Measurements from ENCODE around the gene VCL. TPM values are rescaled to one million over a fixed set of nuclear protein-coding genes. Genes with fewer than 3 reads are reported as not detected.

VCL gene
- total and polyA plus RNA-seq, 2 of the 8 experiments (the other 6 are each of a cell fraction or from before 2014, with no cell fraction given) = 119 to 377 TPM

GRCh38 chr10:74150204-74150989, 152.5 kb downstream of the VCL start, which contains the start of gene AP3M1:
AP3M1 (minus strand) TSS chr10:74150828; CDS start chr10:74138379, 12,449 bp downstream.
- FAIRE-seq (no peak), DNase-seq (ENCODE audit: low read depth in 1 of 2, low spot score in 2 of 2) (peak; percentile 81 to 90)
- WGBS, 2 experiments (ENCODE audit: extremely low coverage in 1 of 2, insufficient coverage in 1 of 2, insufficient read length in 1 of 2, insufficient replicate concordance in 2 of 2, low coverage in 1 of 2, low lambda C conversion rate in 2 of 2, missing lambda C conversion rate in 1 of 2) = 1% methylated on average over 32 of the region's 32 CpGs; no CpG with 5 or more reads in 1 of the 2 experiments
- H3K56ac ChIP-seq (replicated peaks; ENCODE audit: insufficient read length, low read depth, low read length) = peak within 1 kb of the TSS; percentile 80
- H2BK5ac ChIP-seq (ENCODE audit: low read depth, low read length) = peak within 1 kb of the TSS; percentile 96
- peak within 1 kb of the TSS; percentile 27 for H3K14ac ChIP-seq (ENCODE audit: insufficient read length)
- no peak within 1 kb of the TSS for H2BK120ac ChIP-seq (replicated peaks; ENCODE audit: low read depth, low read length)
- H3K79me1 ChIP-seq (ENCODE audit: low read depth, low read length) = no peaks in the 10 kb centered on the region; the same call in none of the 2 replicates
- peak within 1 kb of the TSS; percentile 81; the same call in 1 of the 2 replicates for H2AFZ ChIP-seq (ENCODE audit: low read length)
- H3K79me2 ChIP-seq (ENCODE audit: control insufficient read depth in 1 of 2, insufficient read depth in 2 of 2, low read length in 2 of 2) = peaks cover 3 to 66% of the 10 kb centered on the region in 2 experiments; a peak in 3 of 4 replicates
- no peaks in the 10 kb centered on the region for H3K36me3 ChIP-seq (ENCODE audit: control insufficient read depth in 2 of 4, insufficient read depth in 4 of 4, low read length in 3 of 4)
- no peak within 1 kb of the TSS for H3K23ac ChIP-seq (ENCODE audit: insufficient read length)
- H2BK20ac ChIP-seq (ENCODE audit: low read length) = no peak within 1 kb of the TSS
- H4K91ac ChIP-seq (replicated peaks; ENCODE audit: insufficient read length, low read length) = peak within 1 kb of the TSS; percentile 45
- H3K4me1 ChIP-seq (replicated peaks in 1 of 4; ENCODE audit: control insufficient read depth in 3 of 4, insufficient read depth in 4 of 4, low read length in 3 of 4) = peaks cover 0 to 2% (median under 1%) of the 10 kb centered on the region in 4 experiments; a peak in 3 of 7 replicates
- no peak within 1 kb of the TSS; the same call in 1 of the 2 replicates for H2BK15ac ChIP-seq (ENCODE audit: low read length)
- H3K27me3 ChIP-seq (replicated peaks in 1 of 4; ENCODE audit: control insufficient read depth in 3 of 4, extremely low read depth in 1 of 4, insufficient read depth in 3 of 4, low read length in 3 of 4) = no peaks in the 10 kb centered on the region
- H3K4me2 ChIP-seq (ENCODE audit: insufficient read depth in 1 of 2, low read depth in 2 of 2, low read length in 2 of 2) = peak within 1 kb of the TSS; percentile 72 to 75
- peak within 1 kb of the TSS; percentile 84 to 98 (median 92) for H3K9ac ChIP-seq (replicated peaks in 1 of 4; ENCODE audit: extremely low read depth in 1 of 4, low read depth in 3 of 4, low read length in 3 of 4)
- H4K8ac ChIP-seq (ENCODE audit: extremely low read depth, insufficient read depth, low read length) = peak within 1 kb of the TSS; percentile 98
- H3K23me2 ChIP-seq (ENCODE audit: low read depth, low read length) = peaks cover 12% of the 10 kb centered on the region
- peak within 1 kb of the TSS; percentile 13 for H3K4ac ChIP-seq (replicated peaks; ENCODE audit: insufficient read length, low read depth, low read length)
- peak within 1 kb of the TSS; percentile 95 for H3K27ac ChIP-seq (ENCODE audit: low read depth, low read length)
- ChIA-PET POLR2A (ENCODE audit: partially characterized antibody) (interaction anchor here (0.7 to 3.1 kb wide), 18 partner anchors 12 to 950 kb away, joined by 3 to 20 read pairs (median 4); no protein-coding TSS in a partner anchor), CTCF (ENCODE audit: partially characterized antibody) (interaction anchor here (1.0 to 1.6 kb wide), 6 partner anchors 12 to 69 kb away, joined by 3 to 5 read pairs (median 3); no protein-coding TSS in a partner anchor)
- no peaks in the 10 kb centered on the region for H3K9me3 ChIP-seq (ENCODE audit: insufficient read depth in 2 of 2, low read depth in 1 of 2, low read length in 1 of 2)
- peak within 1 kb of the TSS; percentile 86 for H2BK12ac ChIP-seq (ENCODE audit: low read depth, low read length)
- peaks cover 0 to 6% of the 10 kb centered on the region in 2 experiments for H4K20me1 ChIP-seq (replicated peaks in 1 of 2; ENCODE audit: control insufficient read depth in 1 of 2, insufficient read depth in 2 of 2, low read length in 2 of 2)
- H2AK5ac ChIP-seq (ENCODE audit: low read depth, low read length) = 0 out of 2 replicates have a peak within 1 kb of the TSS, but pooled peaks have one; percentile 28
- H3K18ac ChIP-seq (ENCODE audit: extremely low read depth, low read length) = peak within 1 kb of the TSS; percentile 94
- H4K5ac ChIP-seq (ENCODE audit: insufficient read length, low read depth, low read length) = peak within 1 kb of the TSS; percentile 99
- H3K4me3 ChIP-seq (ENCODE audit: extremely low read depth in 1 of 4, insufficient read depth in 2 of 4, low read depth in 3 of 4, low read length in 4 of 4) = peak within 1 kb of the TSS; percentile 79 to 98 (median 94)
- peak; percentile 72 for TF ChIP-seq E2F6 (IDR thresholded peaks at IDR 0.05)
- peak in 1 of 2 experiments; percentile 29; a peak in 2 of 3 replicates for TF ChIP-seq POLR2A (IDR thresholded peaks at IDR 0.05; ENCODE audit: control extremely low read depth in 1 of 2, low read depth in 2 of 2, low read length in 2 of 2)
- 0 out of 2 replicates have a peak, but pooled peaks have one; percentile 39 for TF ChIP-seq TCF12 (IDR thresholded peaks at IDR 0.05; ENCODE audit: low read depth, low read length)
- TF ChIP-seq RBBP5 (IDR thresholded peaks at IDR 0.05; ENCODE audit: borderline replicate concordance, low read depth, low read length) = peak; percentile 41; the same call in 1 of the 2 replicates
- TF ChIP-seq SRF (IDR thresholded peaks at IDR 0.05; ENCODE audit: low read depth, low read length) = no peak
- no peak for TF ChIP-seq JUN (IDR thresholded peaks at IDR 0.05; ENCODE audit: low read depth, low read length)
- TF ChIP-seq SP1 (IDR thresholded peaks at IDR 0.05; ENCODE audit: low read depth, low read length) = peak; percentile 87
- TF ChIP-seq POLR2AphosphoS5 (IDR thresholded peaks at IDR 0.05; ENCODE audit: low read depth, low read length) = peak; percentile 29; the same call in 1 of the 2 replicates
- 0 out of 2 replicates have a peak, but pooled peaks have one; percentile 10 for TF ChIP-seq KDM1A (IDR thresholded peaks at IDR 0.05; ENCODE audit: borderline replicate concordance, low read length)
- no peak for TF ChIP-seq NRF1 (IDR thresholded peaks at IDR 0.05; ENCODE audit: low read depth, low read length)
- no peak for TF ChIP-seq CBX8 (IDR thresholded peaks at IDR 0.05; ENCODE audit: borderline replicate concordance, low read depth, low read length)

Data from H1 (cell line).